CD4-positive, alpha-beta T cell treated with Interleukin-12 subunit alpha and Interleukin-12 subunit beta, for 1 hour (primary cell): ENCODE data around the gene KCNA4.
"Not testable (repeated sequence)": the region's sequence is repeated elsewhere in the genome, so short reads cannot be mapped to it uniquely, and the experiment has no call there.

Experiments
- DNase-seq: peaks from one replicate; pipeline ENCODE4 v3.0.0-alpha.2; 2020

KCNA4 gene

DNA sequence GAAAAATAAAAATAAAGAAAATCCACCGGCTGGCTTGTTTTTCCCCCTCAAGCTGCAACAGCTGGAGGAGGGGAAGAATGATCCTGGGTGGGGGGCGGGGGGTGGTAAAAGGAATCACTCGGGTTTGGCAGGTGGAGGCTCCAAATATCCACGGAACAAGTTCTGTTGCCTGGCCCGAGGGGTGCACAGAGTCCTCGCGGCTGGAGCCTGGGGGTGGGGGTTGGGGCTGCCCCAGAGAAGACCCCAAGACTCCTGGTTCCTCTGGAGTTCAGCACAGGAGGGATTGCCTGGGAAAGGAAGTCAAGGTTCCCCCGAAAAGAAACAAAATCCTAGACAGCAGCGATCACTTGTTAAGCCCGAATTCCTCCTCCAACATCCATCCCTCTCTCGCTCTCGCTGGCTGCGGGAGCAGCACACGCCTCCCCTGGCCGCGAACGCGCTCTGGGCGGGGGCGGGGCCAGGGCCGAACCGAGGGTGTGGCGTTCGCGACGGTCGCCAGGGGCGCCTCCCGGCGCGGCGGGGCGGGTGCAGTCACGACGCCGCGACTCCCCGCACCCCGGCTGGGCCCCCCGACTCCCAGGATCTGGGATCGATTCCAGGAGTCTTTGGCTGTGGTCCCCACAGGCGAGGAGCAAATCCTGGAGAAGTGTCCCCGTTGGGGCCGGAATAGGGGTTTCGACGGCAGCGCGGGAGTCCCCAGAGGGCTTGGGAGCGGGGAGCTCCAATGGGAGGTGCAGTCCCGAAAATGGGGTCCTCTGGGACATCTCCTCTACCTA, at the start of gene KCNA4:
KCNA4 (minus strand) TSS at position 443 of the 776 bp plus-strand sequence. CDS start 4,352 bp downstream, outside the sequence.
- DNase-seq, result no peak

DNA sequence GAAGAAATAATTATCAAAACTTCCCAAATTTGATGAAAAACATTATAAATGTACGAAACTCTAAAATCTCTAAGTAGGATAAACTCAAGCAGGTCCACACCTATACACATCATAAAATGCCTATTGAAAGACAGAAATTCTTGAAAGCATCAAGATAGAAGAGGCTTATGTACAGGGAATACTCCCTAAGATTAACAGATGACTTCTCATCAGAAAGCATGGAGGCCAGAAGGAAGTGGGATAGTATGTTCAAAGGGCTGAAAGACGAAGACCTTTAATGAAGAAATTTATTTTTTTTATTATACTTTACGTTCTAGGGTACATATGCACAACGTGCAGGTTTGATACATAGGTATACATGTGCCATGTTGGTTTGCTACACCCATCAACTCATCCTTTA, 45.3 kb upstream of the KCNA4 start:
- DNase-seq, result no peak

DNA sequence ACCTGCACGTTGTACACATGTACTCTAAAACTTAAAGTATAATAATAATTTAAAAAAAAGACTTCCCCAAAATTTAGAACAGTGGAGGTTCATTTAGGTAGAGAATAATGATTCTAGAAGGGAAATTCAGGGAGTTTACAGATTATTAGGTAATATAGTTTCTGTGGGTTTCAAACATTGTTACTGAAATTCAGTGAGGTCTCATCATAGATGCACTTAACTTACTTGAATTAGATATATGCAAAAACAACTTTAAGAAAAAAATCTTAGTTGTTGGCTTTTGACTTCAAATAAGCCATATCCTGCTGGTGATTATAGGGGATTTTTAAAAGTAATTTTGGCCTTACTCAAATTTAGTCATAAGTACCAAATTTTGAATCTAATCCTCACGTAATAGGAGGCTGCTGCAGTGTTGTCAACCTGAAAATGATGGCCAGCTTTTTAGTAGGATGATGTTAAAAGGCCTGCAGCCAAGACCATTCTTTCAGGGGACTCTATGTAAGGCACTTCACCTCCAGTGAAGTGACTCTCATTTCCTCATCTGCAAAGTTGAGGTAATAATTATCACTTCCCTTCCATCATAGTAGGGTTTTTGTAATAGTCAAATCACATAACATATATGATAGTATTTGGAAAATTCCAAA, 42.5 kb upstream of the KCNA4 start:
- no peak for DNase-seq

DNA sequence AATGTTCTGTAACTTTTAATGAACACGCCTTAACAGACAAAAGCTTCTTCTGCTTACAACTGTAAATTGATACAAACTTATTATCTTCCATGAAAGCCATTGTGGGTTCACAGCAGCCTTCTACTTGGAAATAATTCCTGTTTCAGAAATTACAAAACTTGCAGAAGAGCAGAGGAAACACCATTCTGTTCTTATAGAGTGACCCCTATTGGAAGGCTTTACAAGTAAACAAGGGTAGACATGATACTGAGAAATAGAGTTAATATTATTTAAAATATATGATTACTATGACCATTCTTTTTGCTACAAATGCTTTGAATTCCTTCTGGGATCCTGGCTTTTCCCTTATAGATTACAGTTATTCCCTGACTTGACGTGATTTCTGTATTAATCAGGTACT, 32.4 kb upstream of the KCNA4 start:
- DNase-seq, result no peak

DNA sequence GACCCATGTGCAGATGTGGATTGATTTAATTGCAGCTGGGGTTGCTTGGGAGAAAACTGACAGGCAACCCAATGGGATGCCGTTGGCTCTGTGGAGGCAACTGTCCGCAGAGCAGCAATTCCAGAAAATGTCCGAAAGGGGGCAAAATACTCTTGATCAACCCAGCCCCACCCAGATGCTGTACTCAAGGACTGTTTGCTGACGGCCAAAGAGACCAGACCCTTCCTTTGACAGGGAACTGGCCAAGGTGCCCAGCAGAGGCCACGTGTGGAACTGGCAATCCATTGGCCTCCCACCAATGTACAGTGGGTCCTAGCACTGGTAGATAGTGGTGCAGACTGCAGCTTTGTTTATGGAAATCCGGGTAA, 29.7 kb upstream of the KCNA4 start:
- DNase-seq, result no peak

DNA sequence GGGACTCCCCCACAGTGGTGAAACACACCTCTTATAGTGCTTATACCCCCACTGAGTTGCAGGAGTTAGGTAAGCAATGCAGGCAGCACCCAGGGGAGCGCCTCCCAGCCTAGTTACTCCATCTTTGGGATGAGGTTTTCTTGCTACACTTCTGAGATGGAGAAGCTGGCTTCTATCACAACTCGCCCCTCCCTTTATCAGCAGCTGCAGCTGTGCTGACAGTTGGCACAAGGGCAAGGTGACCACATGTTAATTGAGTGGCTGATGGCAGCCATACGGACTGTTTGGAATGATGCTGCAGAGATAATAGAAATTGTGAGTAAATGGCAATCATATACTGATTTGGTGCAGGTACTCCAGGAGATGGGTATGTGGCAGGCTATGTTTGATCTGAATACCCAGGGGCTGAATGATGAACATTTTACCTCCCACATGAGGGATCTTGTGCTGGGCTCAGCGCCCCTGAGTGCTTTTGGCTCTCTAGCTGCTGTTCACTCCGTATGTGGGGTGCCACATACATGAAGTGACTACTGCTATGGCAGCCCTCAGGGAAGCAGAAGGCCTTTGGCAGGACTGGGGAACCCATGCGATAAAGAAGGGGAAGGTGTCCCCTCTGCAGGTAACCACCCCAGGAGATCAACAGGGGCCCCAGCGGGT, 29.2 kb upstream of the KCNA4 start:
- DNase-seq, result no peak

DNA sequence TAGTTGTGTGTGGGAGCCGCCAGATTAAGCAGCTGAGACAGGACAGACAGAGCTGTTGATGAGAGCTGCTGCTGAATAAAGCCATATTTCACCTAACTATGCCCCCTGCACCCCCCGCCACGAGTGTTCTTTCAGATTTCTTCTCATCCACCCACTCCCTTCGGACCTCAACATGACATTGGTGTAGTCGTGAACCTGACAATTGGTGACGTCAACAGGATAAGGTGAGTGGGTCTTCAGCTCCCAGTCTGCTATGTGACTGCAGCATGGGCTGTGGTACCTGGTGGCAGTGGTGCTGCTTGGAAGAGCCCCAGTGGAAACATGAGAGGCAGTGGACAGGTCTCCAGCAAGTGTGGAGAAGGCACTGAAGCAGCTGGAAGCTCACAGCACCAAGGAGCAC, 28.3 kb upstream of the KCNA4 start:
- DNase-seq, result no peak

DNA sequence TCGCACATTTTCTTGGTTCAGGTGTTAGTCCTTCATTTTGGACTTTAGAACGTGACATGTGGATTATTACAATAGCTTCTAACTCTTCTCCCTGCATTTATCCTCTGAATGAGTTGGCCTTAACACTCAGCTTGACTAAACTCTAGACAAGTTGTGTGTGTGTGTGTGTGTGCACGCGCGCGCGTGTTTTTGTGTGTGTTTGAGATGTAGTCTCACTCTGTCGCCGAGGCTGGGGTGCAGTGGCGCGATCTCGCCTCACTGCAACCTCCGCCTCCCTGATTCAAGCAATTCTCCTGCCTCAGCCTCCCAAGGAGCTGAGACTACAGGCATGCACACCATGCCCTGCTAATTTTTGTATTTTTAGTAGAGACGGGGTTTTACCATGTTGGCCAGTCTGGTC, 24.3 kb upstream of the KCNA4 start:
- DNase-seq, result no peak

DNA sequence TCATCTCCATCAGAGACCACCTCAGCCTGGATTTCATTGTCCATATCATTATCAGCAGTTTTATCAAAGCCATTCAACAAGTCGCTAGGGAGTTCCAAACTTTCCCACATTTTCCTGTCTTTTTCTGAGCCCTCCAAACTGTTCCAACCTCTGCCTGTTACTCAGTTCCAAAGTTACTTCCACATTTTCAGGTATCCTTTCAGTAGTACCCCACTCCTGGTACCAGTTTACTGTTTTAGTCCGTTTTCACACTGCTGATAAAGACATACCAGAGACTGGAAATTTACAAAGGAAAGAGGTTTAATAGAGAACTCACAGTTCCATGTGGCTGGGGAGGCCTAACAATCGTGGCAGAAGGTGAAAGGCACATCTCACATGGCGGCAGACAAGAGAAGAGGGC, 17.9 kb upstream of the KCNA4 start:
- not testable (repeated sequence) for DNase-seq

DNA sequence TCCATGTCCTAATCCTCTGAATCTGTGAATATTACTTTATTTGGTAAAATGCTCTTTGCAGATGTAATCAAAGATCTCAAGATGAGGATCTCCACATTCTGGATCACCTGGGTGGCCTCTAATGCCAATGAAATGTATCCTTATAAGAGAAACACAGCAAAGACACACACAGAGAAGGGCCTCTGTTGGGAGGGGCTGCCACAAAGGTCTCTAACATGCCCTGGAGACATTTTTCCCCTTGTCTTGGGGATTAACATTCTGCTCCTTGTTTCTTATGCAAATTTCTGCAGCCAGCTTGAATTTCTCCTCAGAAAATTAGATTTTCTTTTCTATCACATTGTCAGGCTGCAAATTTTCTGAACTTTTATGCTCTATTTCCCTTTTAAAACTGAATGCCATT, 17.3 kb upstream of the KCNA4 start:
- DNase-seq, result not testable (repeated sequence)

DNA sequence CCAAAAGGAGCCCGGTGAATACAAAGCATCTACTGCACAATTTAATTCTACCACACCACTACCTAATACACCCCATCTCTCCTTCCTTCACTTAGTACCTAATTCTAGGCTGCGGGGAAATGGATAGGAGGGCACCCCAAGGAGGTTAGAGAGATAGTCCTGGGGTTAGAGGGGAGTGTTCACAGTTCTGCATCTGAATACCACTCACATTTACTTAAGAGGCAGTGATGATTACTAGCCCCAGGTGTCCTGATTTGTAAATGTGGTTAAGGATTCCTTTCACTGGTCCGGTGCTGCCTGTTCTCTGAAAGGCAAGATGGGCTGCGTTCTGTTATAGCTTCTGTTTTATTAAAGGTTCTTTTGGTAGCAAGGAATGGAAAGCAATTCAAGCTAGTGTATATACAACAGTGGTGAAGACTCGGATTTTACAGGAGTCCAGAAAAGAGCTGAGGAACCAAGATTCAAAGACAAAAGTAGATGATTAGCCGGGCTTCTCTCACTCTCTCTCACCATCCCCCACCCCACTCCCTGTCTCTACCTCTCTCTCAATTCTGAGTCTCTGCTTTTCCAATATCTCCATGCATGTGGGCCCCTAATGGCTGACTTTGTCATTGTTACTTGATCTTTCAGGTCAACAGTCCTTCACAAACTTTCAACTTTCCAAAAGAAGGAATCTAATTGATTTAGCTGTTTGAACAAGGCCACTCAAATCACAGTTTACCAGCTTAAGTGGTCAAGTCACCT, 8.7 kb upstream of the KCNA4 start:
- DNase-seq, result no peak

DNA sequence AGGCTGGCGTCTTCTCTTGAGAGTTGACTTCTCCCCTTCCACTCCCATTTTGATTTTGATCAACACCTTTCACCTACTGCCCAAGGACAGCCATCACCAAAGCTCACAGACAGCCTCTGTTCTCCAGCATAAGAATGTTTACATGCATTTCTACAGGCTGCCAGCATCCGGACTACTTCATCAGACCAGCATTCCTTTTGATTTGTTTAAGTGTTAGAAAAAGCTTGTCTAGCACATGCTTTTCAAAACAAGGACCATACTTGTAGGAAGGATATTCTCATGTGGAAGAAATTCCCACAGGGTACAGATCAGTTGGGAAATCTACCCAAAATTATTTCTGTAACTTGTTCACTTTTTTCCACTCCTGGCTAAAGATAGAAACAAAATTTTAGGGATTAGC, 6.2 kb upstream of the KCNA4 start:
- no peak for DNase-seq

DNA sequence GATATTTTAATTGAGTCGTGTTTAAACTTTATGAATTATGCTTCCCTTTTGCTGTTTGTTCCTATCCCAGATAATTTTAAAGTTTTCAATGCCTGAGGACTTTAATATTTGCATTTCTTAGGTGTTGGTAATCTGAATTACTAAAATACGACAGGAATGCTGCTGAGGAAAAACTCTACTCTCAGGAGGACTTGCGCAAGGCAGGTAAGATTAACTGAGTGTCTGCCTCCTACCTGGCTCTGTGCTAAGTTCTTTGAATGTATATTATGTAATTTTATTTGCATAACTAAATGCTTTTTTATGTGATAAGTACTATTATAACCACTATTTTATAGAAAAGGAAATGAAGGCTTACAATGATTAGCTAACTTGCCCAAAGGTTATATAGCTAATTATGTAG, 2.7 kb upstream of the KCNA4 start:
- no peak for DNase-seq

DNA sequence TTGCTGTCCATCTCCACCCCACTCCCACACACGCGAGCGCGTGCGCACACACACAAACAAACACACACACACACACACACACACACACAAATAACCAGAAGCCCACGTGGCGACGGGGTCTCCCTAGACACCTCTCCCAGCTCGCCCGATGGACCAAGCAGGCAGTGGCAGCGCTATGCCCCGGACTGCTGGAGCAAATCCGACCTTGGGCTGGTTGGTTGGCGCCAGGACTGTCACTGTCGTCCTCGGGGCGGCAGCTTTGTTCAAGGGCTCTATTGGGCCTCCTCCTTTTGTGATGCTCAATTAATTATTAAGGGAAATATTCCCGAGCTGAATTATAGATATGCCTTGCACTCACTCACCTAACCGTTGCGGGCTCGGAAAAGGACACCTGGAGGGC, 1.7 kb upstream of the KCNA4 start:
- no peak for DNase-seq

DNA sequence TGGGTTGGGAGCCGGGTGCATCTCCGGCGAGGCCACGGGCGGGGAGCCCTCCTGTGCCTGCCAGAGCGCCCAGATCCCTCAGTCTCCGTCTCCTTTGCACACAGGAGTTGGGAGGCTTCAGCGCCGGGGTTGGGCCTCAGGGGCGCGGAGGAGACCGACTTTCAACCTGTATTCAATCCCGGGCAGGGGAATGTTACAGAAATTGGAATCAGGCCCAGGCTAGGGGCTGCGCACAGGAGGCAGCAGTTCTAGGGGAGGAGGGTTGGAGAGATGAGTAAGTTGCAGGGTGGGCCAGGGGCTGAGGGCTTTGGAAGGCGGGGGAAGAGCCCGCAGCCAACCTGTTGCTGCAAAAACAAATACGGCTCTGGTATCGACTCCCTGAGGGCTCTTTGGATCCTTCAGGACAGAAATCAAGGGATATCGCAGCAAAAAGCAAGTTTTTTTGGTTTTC, 640 bp upstream of the KCNA4 start:
- no peak for DNase-seq

DNA sequence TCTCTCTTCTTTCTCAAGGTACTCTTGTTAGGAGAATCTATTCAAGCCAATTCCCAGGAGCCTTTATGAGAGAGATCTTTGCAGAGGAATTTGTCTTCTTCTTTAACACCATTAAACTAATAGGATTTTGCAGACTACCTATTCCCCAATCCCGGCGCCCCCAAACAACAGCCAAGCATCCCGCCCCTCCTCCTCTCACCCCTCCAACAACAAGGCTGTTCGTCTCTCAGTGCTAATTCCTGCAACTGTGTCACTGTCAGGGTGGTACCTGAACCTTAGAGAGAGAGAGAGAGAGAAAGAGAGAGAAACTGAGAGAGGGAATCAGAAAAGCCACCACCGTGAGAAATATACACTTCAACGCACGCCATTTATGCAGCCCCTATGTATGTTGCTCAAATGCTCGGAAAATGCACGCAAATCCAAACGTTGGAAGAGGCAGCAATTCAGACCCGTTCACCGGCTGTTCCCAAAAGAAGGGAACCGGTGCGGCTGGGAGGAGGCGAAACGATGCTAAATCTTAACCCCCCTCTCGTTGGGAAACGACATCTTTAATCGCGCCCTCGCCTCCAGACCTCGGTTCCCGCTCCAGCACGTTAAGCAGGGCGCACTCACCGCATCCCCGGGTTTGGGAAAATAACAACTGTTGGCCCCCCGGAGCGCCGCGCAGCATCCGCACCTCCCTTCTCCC, 961 bp downstream of the KCNA4 start:
- DNase-seq, result no peak

DNA sequence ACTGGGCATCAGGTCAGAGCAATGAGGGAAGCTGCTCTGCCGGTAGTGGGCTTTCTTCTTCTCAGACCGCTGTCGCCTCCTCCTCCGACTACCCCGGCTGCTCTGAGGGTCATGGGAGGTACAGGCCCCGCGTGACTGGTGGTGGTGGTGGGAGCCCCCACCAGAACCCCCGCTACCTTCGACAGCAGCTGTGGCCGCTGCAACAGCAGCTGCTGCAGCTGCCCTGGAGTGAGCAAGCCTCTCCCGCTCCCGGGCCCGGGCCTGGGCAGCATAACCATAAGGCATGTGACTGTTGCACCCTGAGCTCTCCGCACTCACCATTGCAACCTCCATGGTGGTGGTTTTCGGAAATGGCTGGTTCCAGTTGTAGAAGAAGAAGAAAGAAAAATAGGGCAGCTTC, 4.5 kb downstream of the KCNA4 start:
- DNase-seq, result no peak

DNA sequence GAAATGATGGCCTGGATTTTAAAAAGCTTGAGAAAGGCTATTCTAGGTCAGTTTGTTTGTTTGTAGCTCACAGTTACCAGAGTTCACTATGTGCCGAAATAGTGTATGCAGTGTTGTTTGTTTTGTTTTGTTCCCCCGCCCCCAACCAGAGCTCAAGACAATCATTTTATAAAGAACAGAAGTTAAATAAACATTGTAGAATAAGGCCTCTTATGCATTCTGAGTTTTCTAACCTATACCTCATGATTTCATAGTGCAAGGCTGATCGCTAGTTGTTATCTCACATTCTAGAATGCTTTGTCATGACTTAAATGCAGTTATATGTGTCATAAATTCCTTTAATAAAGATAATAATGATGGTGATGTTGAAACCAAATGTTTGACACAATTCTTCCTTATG, 7.8 kb downstream of the KCNA4 start:
- DNase-seq, result no peak

DNA sequence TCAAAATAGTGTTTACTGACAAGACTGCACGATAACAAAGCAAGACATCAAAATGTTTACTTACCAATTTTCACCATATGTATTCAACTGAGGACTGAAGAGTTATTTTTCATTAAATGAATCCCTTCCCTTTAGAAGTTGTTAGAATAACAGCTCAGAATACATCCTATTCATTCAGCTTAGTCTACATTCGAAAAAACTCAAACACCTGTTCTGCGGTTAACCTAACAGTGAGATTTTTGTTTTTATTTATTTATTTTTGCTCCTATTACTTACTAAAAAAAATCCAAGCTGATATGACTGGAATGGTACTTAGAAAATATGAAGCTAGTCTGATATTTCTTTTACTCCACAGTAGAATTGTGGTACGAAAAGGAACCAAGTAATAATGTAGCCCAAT, 10.0 kb downstream of the KCNA4 start:
- DNase-seq, result no peak

DNA sequence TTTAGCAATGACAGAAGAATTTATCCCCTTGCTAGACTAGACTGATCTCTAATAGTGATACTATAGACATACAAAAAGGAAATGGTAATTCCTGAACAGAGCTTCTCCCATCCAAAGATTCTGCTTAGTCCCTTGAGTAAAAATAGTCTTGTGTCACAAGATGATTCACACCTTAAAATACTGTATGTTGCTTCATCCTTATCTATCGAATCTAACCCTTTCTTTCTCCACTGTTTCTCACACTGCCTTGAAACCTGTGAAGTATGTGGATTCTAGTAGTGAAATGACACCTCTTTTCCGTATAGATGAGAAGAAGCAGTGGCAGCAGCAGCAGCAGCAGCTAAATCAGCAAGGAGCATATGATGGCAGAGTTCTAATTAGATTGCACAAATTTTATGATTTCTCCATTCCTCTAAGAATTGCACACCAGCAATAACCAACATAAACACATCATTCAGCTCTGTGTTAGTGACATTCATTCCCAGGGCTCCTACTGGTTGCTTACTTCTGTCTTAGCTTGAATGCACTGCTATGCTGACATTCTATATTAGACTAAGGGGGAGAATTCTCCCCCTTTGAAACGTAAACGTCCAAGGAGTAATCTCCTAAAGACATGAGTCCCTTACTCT, 14.6 kb downstream of the KCNA4 start:
- DNase-seq, result no peak

DNA sequence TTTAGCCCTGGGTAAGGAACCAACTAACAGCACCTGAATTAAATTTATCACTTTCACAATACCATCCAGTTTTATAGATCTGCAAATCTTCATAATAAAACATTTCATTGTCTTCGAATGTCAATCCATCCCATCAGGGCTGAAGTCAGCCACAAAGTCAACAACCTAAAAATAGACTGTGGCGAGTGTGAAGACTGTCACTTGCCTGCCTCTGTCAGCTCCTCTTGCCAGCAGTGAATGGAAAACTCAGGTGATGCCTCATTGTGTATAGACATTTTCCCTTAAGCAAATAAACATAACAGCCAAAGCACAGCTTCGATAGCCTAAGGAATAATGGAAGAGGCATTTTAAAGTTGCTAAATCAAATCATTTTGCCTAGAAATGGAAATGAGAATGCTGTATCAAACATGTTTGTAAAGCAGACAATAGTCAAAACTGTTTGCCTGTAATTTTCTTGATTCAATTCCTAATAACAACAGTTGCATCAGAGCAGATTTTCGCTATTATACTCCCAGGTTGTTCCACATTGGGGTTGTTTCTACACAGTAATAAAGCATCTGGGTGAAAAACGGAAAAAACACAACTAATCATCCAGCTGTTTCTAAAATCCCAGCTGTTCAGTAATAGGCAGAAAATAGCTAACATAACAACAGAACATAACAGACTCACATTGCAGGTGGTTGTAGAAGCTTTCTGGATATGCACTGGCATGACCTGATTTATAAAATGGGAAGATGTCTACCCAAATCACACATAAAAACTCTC, 15.7 kb downstream of the KCNA4 start:
- DNase-seq, result no peak

DNA sequence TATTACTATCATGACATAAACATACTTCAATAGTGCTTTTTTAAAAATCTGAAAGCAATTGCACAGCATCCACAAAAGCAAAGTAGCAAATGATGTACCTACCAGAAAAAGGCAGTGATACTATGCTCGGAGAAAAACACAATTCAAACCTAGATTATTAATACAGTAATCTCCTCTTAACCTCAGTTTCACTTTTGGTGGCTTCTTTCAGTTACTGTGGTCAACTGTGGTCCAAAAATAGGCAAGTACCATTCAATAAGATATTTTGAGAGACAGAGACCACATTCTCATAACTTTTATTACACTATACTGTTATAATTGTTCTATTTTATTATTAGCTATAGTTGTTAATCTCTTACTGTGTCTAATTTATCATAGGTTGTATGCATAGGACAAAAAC, 20.8 kb downstream of the KCNA4 start:
- no peak for DNase-seq
